ENCODE results near the gene TP53INP2. TPM values are rescaled to one million over a fixed set of nuclear protein-coding genes. Genes with fewer than 3 reads are reported as not detected.

The TP53INP2 gene
- total and polyA plus RNA-seq, 9 of the 15 experiments (the other 6 are each of a cell fraction or from before 2014, with no cell fraction given) = 0.43 to 5.0 (median 1.3) TPM

GRCh38 chr20:34751453-34751852 is 47.3 kb downstream of the TP53INP2 start:
- Histone ChIP-seq H3K27ac (ENCODE audit: extremely low read depth, low read depth, low read length) (no peak overlapping the region), H3K4me1 (replicated peaks in 1 of 2; ENCODE audit: control insufficient read depth in 2 of 2, insufficient read depth in 2 of 2, low read length in 2 of 2) (no peaks in the 10 kb centered on the region), H3K27me3 (ENCODE audit: control insufficient read depth in 2 of 2, insufficient read depth in 2 of 2, low read length in 2 of 2) (no peaks in the 10 kb centered on the region), H3K4me3 (no peak overlapping the region), H4K20me1 (replicated peaks; ENCODE audit: control insufficient read depth, insufficient read depth, low read length) (no peaks in the 10 kb centered on the region), H2AFZ (ENCODE audit: low read depth, low read length) (no peak overlapping the region), H3K4me2 (ENCODE audit: insufficient read depth, low read length) (no peak overlapping the region), H3K36me3 (ENCODE audit: control insufficient read depth, insufficient read depth, low read length) (peaks cover 63% of the 10 kb centered on the region; the same call in 2 of the 3 replicates), H3K9ac (ENCODE audit: insufficient read depth in 1 of 2, low read depth in 2 of 2, low read length in 2 of 2) (no peak overlapping the region), H3K9me1 (ENCODE audit: control insufficient read depth, insufficient read depth, low read length) (no peaks in the 10 kb centered on the region), H3K79me2 (ENCODE audit: control insufficient read depth, insufficient read depth, low read length) (no peaks in the 10 kb centered on the region), H3K9me3 (replicated peaks; ENCODE audit: control insufficient read depth, insufficient read depth, low read depth, low read length) (no peaks in the 10 kb centered on the region)
- POLR2A ChIA-PET = no interaction called here
- in situ Hi-C loops (cut with MboI) = no loop called here
- intact Hi-C loops (cut with micrococcal nuclease) = no loop called here
- TF ChIP-seq DACH1 (IDR thresholded peaks at IDR 0.05; ENCODE audit: partially characterized antibody) (no peak), RBBP5 (IDR thresholded peaks at IDR 0.05; ENCODE audit: borderline replicate concordance, insufficient read depth, low read length, poor library complexity, severe bottlenecking) (no peak), FOXM1 (IDR thresholded peaks at IDR 0.05; ENCODE audit: low read depth) (no peak), FOXM1 (CRISPR knock-in tag; IDR thresholded peaks at IDR 0.05; ENCODE audit: low read depth) (no peak)
- no TSS peak for BruUV-seq (replicated peaks)
- 88% methylated on average over 3 of the region's 3 CpGs for WGBS (ENCODE audit: insufficient coverage, low coverage, missing lambda C conversion rate)
- FAIRE-seq = no peak
- no peak for ATAC-seq
- no peak for DNase-seq (ENCODE audit: extremely low read depth in 1 of 4, low spot score in 3 of 4)
- CTCF ChIA-PET (ENCODE audit: low intra/inter-chr PET ratio) = no interaction called here

GRCh38 chr20:34753706-34754461 is 49.7 kb downstream of the TP53INP2 start:
- 72% methylated on average over 2 of the region's 2 CpGs for WGBS (ENCODE audit: insufficient coverage, low coverage, missing lambda C conversion rate)
- no peak for TF ChIP-seq SIRT6 (IDR thresholded peaks at IDR 0.05; ENCODE audit: low read depth, low read length)
- TF ChIP-seq FOXM1 (IDR thresholded peaks at IDR 0.05; ENCODE audit: low read depth) = no peak
- TF ChIP-seq FOXM1 (CRISPR knock-in tag; IDR thresholded peaks at IDR 0.05; ENCODE audit: low read depth) = no peak
- TF ChIP-seq HMGXB4 (CRISPR knock-in tag; IDR thresholded peaks at IDR 0.05) = no peak
- TF ChIP-seq ARNT (IDR thresholded peaks at IDR 0.05) = no peak
- TF ChIP-seq PTRF (tag; IDR thresholded peaks at IDR 0.05) = no peak
- TF ChIP-seq VEZF1 (CRISPR knock-in tag; IDR thresholded peaks at IDR 0.05) = no peak
- no peak for TF ChIP-seq NEUROD1 (IDR thresholded peaks at IDR 0.05; ENCODE audit: borderline replicate concordance, low read depth, low read length, partially characterized antibody)
- no peak for TF ChIP-seq TCF15 (CRISPR knock-in tag; IDR thresholded peaks at IDR 0.05)

More at GRCh38 chr20:34753706-34754461, 49.7 kb downstream of the TP53INP2 start:
- Histone ChIP-seq H3K9me1 (ENCODE audit: control insufficient read depth, insufficient read depth, low read length) (no peaks in the 10 kb centered on the region), H3K4me3 (no peak overlapping the region), H3K9ac (ENCODE audit: insufficient read depth in 1 of 2, low read depth in 2 of 2, low read length in 2 of 2) (no peak overlapping the region), H3K27ac (ENCODE audit: extremely low read depth, low read depth, low read length) (no peak overlapping the region), H4K20me1 (replicated peaks; ENCODE audit: control insufficient read depth, insufficient read depth, low read length) (no peaks in the 10 kb centered on the region), H2AFZ (ENCODE audit: low read depth, low read length) (no peak overlapping the region), H3K27me3 (ENCODE audit: control insufficient read depth in 2 of 2, insufficient read depth in 2 of 2, low read length in 2 of 2) (no peaks in the 10 kb centered on the region), H3K36me3 (ENCODE audit: control insufficient read depth, insufficient read depth, low read length) (peaks cover 69% of the 10 kb centered on the region), H3K4me2 (ENCODE audit: insufficient read depth, low read length) (no peak overlapping the region), H3K4me1 (replicated peaks in 1 of 2; ENCODE audit: control insufficient read depth in 2 of 2, insufficient read depth in 2 of 2, low read length in 2 of 2) (no peaks in the 10 kb centered on the region), H3K9me3 (replicated peaks; ENCODE audit: control insufficient read depth, insufficient read depth, low read depth, low read length) (no peaks in the 10 kb centered on the region), H3K79me2 (ENCODE audit: control insufficient read depth, insufficient read depth, low read length) (no peaks in the 10 kb centered on the region)
- CTCF ChIA-PET (ENCODE audit: low intra/inter-chr PET ratio) = interaction anchor here (1.1 kb wide), 1 partner anchor 442 kb away, joined by 3 read pairs; no protein-coding TSS in a partner anchor
- ATAC-seq (no peak), FAIRE-seq (no peak), DNase-seq (ENCODE audit: extremely low read depth in 1 of 4, low spot score in 3 of 4) (no peak)
- intact Hi-C loops (cut with micrococcal nuclease) = no loop called here
- no TSS peak for BruUV-seq (replicated peaks)
- in situ Hi-C loops (cut with MboI) = no loop called here
- POLR2A ChIA-PET = interaction anchor here (0.5 to 1.9 kb wide), 5 partner anchors 9 to 27 kb away, joined by 3 to 8 read pairs (median 3); no protein-coding TSS in a partner anchor
